NCI-H524 (cell line): ENCODE results near the gene ADGRF3.
"Not testable (repeated sequence)": the region's sequence is repeated elsewhere in the genome, so short reads cannot be mapped to it uniquely, and the experiment has no call there.

ENCODE experiments used
- DNase-seq, 2 experiments: peaks; one replicate each; lab custom pipeline; 2025; lab: John Stamatoyannopoulos, UW

The ADGRF3 gene

GRCh38 chr2:26351375-26352090, 4.9 kb upstream of the ADGRF3 start:
- no peak for DNase-seq

- no peak for DNase-seq
Observed at GRCh38 chr2:26349690-26350089, 3.1 kb upstream of the ADGRF3 start.

- no peak for DNase-seq
Observed at GRCh38 chr2:26347286-26347865, 787 bp upstream of the ADGRF3 start.

GRCh38 chr2:26345545-26346453, 790 bp downstream of the ADGRF3 start, which contains the start of gene SELENOI:
Gene SELENOI, plus strand, starts transcription at chr2:26346143. Its CDS starts 90 bp downstream, at chr2:26346233.
- DNase-seq: peak; percentile 99 to 100

GRCh38 chr2:26345283-26345544, 1.4 kb downstream of the ADGRF3 start:
- DNase-seq: no peak

- no peak for DNase-seq
Observed at GRCh38 chr2:26344581-26345282, 1.9 kb downstream of the ADGRF3 start.

GRCh38 chr2:26340831-26341230, 5.8 kb downstream of the ADGRF3 start:
- DNase-seq: no peak

- DNase-seq: no peak
Observed at GRCh38 chr2:26337298-26337697, 9.3 kb downstream of the ADGRF3 start.

GRCh38 chr2:26336719-26337118, 9.9 kb downstream of the ADGRF3 start:
- no peak for DNase-seq

GRCh38 chr2:26335231-26335630, 11.4 kb downstream of the ADGRF3 start:
- no peak for DNase-seq

- DNase-seq: peak in 1 of 2 experiments; percentile 6
Observed at GRCh38 chr2:26333293-26333692, 13.3 kb downstream of the ADGRF3 start.

- DNase-seq: not testable (repeated sequence)
Observed at GRCh38 chr2:26331321-26331720, 15.3 kb downstream of the ADGRF3 start.

- DNase-seq: no peak
Observed at GRCh38 chr2:26330604-26331003, 16.0 kb downstream of the ADGRF3 start.

- DNase-seq: peak; percentile 45 to 78
Observed at GRCh38 chr2:26330114-26330549, 16.5 kb downstream of the ADGRF3 start.

- not testable (repeated sequence) for DNase-seq
Observed at GRCh38 chr2:26329083-26329482, 17.5 kb downstream of the ADGRF3 start.

GRCh38 chr2:26327291-26328272, 19.0 kb downstream of the ADGRF3 start:
- no peak for DNase-seq

GRCh38 chr2:26326514-26326913, 20.1 kb downstream of the ADGRF3 start:
- DNase-seq: no peak

GRCh38 chr2:26325851-26326250, 20.7 kb downstream of the ADGRF3 start:
- DNase-seq: no peak

- DNase-seq: peak in 1 of 2 experiments; percentile 31
Observed at GRCh38 chr2:26324903-26325302, 21.7 kb downstream of the ADGRF3 start.

- DNase-seq: not testable (repeated sequence)
Observed at GRCh38 chr2:26324479-26324878, 22.1 kb downstream of the ADGRF3 start.

- peak; percentile 15 to 54 for DNase-seq
Observed at GRCh38 chr2:26318950-26319349, 27.6 kb downstream of the ADGRF3 start.
